Measurements from ENCODE around the gene SERPINF2.
"Not testable (repeated sequence)": the region's sequence is repeated elsewhere in the genome, so short reads cannot be mapped to it uniquely, and the experiment has no call there.

Gene SERPINF2

GRCh38 chr17:1742371-1743087, at the start of gene SERPINF2:
TSS of gene SERPINF2 (plus strand) at chr17:1742871. CDS start at chr17:1744996, 2,125 bp downstream.
- DNase-seq: peak; percentile 67
- in situ Hi-C loops (cut with HindIII; ENCODE audit: low pct_ligation_motif_present, low pct_unique_long_range_greater_than_20kb, low sequenced_read_pairs): no loop called here

GRCh38 chr17:1693339-1693738, 49.3 kb upstream of the SERPINF2 start:
- in situ Hi-C loops (cut with HindIII; ENCODE audit: low pct_ligation_motif_present, low pct_unique_long_range_greater_than_20kb, low sequenced_read_pairs): no loop called here
- DNase-seq: no peak

- in situ Hi-C loops (cut with HindIII; ENCODE audit: low pct_ligation_motif_present, low pct_unique_long_range_greater_than_20kb, low sequenced_read_pairs): no loop called here
- DNase-seq: no peak
Measured at GRCh38 chr17:1695365-1695764, 47.3 kb upstream of the SERPINF2 start.

- in situ Hi-C loops (cut with HindIII; ENCODE audit: low pct_ligation_motif_present, low pct_unique_long_range_greater_than_20kb, low sequenced_read_pairs): no loop called here
- no peak for DNase-seq
Measured at GRCh38 chr17:1697681-1698080, 45.0 kb upstream of the SERPINF2 start.

GRCh38 chr17:1699891-1700290, 42.8 kb upstream of the SERPINF2 start:
- in situ Hi-C loops (cut with HindIII; ENCODE audit: low pct_ligation_motif_present, low pct_unique_long_range_greater_than_20kb, low sequenced_read_pairs): not testable (repeated sequence)

GRCh38 chr17:1703063-1703462, 39.6 kb upstream of the SERPINF2 start:
- in situ Hi-C loops (cut with HindIII; ENCODE audit: low pct_ligation_motif_present, low pct_unique_long_range_greater_than_20kb, low sequenced_read_pairs): no loop called here
- DNase-seq: no peak

More at GRCh38 chr17:1699891-1700290, 42.8 kb upstream of the SERPINF2 start:
- DNase-seq: not testable (repeated sequence)

GRCh38 chr17:1705004-1705403, 37.7 kb upstream of the SERPINF2 start:
- in situ Hi-C loops (cut with HindIII; ENCODE audit: low pct_ligation_motif_present, low pct_unique_long_range_greater_than_20kb, low sequenced_read_pairs): no loop called here
- DNase-seq: no peak

GRCh38 chr17:1707107-1707506, 35.6 kb upstream of the SERPINF2 start:
- in situ Hi-C loops (cut with HindIII; ENCODE audit: low pct_ligation_motif_present, low pct_unique_long_range_greater_than_20kb, low sequenced_read_pairs): no loop called here
- DNase-seq: no peak

- DNase-seq; in situ Hi-C loops (cut with HindIII; ENCODE audit: low pct_ligation_motif_present, low pct_unique_long_range_greater_than_20kb, low sequenced_read_pairs): not testable (repeated sequence)
Measured at GRCh38 chr17:1708791-1709346, 33.8 kb upstream of the SERPINF2 start.

- DNase-seq: no peak
- in situ Hi-C loops (cut with HindIII; ENCODE audit: low pct_ligation_motif_present, low pct_unique_long_range_greater_than_20kb, low sequenced_read_pairs): no loop called here
Measured at GRCh38 chr17:1709403-1709951, 33.2 kb upstream of the SERPINF2 start.

GRCh38 chr17:1709971-1710806, 32.5 kb upstream of the SERPINF2 start, which contains the start of gene TLCD2:
TSS of gene TLCD2 (minus strand) at chr17:1710377. CDS start at chr17:1710242, 135 bp downstream.
- in situ Hi-C loops (cut with HindIII; ENCODE audit: low pct_ligation_motif_present, low pct_unique_long_range_greater_than_20kb, low sequenced_read_pairs): no loop called here
- DNase-seq: peak; percentile 79

GRCh38 chr17:1710807-1711553, 31.7 kb upstream of the SERPINF2 start:
- in situ Hi-C loops (cut with HindIII; ENCODE audit: low pct_ligation_motif_present, low pct_unique_long_range_greater_than_20kb, low sequenced_read_pairs): no loop called here
- no peak for DNase-seq

- no peak for DNase-seq
- in situ Hi-C loops (cut with HindIII; ENCODE audit: low pct_ligation_motif_present, low pct_unique_long_range_greater_than_20kb, low sequenced_read_pairs): no loop called here
Measured at GRCh38 chr17:1711804-1712203, 30.9 kb upstream of the SERPINF2 start.

GRCh38 chr17:1712271-1712670, 30.4 kb upstream of the SERPINF2 start:
- no peak for DNase-seq
- in situ Hi-C loops (cut with HindIII; ENCODE audit: low pct_ligation_motif_present, low pct_unique_long_range_greater_than_20kb, low sequenced_read_pairs): no loop called here

GRCh38 chr17:1713160-1713877, 29.4 kb upstream of the SERPINF2 start:
- no peak for DNase-seq
- in situ Hi-C loops (cut with HindIII; ENCODE audit: low pct_ligation_motif_present, low pct_unique_long_range_greater_than_20kb, low sequenced_read_pairs): no loop called here

- in situ Hi-C loops (cut with HindIII; ENCODE audit: low pct_ligation_motif_present, low pct_unique_long_range_greater_than_20kb, low sequenced_read_pairs): no loop called here
- DNase-seq: peak; percentile 82
Measured at GRCh38 chr17:1713878-1714426, 28.7 kb upstream of the SERPINF2 start.

- in situ Hi-C loops (cut with HindIII; ENCODE audit: low pct_ligation_motif_present, low pct_unique_long_range_greater_than_20kb, low sequenced_read_pairs): no loop called here
- DNase-seq: peak; percentile 99
Measured at GRCh38 chr17:1714427-1714979, 28.2 kb upstream of the SERPINF2 start.

All from ACHN (cell line).